ENCODE measurements around the gene FERMT3.

FERMT3 gene

DNA sequence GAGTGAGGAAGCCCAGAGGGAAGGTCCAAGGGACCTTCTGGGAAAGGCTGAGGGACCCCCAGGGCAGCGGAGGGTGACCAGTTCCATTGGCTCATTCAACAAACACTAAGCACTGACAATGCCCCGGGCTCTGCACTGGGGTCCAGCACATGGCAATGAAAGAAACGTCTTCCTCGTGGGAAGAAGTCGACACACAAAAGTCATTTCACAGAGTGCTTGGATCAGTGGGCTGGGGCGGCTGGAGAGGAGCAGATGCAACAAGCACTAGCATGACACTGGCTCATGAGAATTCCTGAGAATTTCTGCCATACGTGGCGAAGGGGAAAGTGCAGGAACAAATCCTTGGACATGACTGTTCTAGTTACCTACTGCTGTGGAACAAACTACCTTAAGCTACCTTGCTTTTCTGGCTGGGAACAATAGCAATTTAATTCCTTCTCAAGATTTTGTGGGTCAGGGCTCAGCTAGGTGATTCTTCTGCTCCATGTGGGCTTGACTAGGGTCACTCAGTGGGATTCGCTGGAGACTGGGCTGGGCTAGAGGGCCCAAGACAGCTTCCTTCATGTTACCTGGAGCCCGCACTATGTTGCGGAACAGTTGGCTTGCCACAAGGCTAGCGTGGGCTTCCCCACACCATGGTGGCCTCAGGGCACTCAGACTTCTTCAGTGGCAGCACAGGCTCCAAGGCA is 27.4 kb upstream of the FERMT3 start:
- in situ Hi-C loops (cut with HindIII; ENCODE audit: low sequenced_read_pairs): no loop called here
- TF ChIP-seq, protein P1, sequence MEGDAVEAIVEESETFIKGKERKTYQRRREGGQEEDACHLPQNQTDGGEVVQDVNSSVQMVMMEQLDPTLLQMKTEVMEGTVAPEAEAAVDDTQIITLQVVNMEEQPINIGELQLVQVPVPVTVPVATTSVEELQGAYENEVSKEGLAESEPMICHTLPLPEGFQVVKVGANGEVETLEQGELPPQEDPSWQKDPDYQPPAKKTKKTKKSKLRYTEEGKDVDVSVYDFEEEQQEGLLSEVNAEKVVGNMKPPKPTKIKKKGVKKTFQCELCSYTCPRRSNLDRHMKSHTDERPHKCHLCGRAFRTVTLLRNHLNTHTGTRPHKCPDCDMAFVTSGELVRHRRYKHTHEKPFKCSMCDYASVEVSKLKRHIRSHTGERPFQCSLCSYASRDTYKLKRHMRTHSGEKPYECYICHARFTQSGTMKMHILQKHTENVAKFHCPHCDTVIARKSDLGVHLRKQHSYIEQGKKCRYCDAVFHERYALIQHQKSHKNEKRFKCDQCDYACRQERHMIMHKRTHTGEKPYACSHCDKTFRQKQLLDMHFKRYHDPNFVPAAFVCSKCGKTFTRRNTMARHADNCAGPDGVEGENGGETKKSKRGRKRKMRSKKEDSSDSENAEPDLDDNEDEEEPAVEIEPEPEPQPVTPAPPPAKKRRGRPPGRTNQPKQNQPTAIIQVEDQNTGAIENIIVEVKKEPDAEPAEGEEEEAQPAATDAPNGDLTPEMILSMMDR (IDR thresholded peaks at IDR 0.05; ENCODE audit: low read depth, low read length, missing control alignments): no peak
- H3K4me3 ChIP-seq (ENCODE audit: low read depth, low read length): no peak overlapping the region
- no peak for DNase-seq (ENCODE audit: low read depth)

GRCh38 chr11:64180891-64181290 is 25.6 kb upstream of the FERMT3 start:
- in situ Hi-C loops (cut with HindIII; ENCODE audit: low sequenced_read_pairs): no loop called here
- no peak overlapping the region for H3K4me3 ChIP-seq (ENCODE audit: low read depth, low read length)
- no peak for DNase-seq (ENCODE audit: low read depth)
- TF ChIP-seq, protein P1 (IDR thresholded peaks at IDR 0.05; ENCODE audit: low read depth, low read length, missing control alignments): no peak

DNA sequence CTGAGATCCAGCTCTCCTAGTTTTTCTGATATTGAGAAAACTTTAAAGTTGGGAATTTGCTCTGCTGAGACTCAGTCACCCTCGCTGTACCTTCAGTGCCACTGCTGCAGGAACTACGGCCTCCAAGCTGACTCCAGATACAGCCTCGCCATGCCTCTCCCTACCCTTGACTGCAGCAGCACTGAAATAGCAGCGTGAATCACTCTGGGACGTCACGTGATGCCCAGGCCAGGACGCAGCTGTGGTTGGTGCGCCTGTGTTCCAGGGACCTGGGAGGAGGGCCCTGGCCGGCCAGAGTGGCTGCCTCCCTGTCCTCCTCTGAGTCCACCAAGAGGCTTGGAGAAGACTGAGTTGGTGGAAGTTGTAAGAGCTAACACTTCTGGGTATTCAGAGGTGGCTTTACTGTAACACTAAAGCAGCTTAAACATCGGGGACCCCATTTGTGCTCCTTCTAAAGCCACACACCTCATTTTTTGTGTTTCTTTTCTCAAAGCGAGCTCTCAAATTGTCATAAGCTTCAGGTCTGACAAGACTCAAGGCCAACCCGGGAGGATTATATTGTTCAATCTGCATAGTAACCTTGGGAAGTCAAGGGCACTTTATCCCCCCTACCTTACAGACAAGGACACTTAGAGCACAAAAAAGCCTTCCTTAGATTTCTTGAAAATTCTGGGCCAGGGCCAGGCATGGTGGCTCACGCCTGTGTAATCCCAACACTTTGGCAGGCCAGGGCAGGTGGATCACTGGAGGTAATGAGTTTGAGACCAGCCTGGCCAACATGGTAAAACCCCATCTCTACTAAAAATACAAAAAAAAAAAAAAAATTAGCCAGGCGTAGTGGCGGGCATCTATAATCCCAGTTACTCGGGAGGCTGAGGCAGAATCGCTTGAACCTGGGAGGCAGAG is 24.8 kb upstream of the FERMT3 start:
- DNase-seq (ENCODE audit: low read depth): peak; percentile 62
- peak overlapping the region; percentile 9 for H3K4me3 ChIP-seq (ENCODE audit: low read depth, low read length)
- in situ Hi-C loops (cut with HindIII; ENCODE audit: low sequenced_read_pairs): no loop called here
- TF ChIP-seq, protein P1 (IDR thresholded peaks at IDR 0.05; ENCODE audit: low read depth, low read length, missing control alignments): no peak

DNA sequence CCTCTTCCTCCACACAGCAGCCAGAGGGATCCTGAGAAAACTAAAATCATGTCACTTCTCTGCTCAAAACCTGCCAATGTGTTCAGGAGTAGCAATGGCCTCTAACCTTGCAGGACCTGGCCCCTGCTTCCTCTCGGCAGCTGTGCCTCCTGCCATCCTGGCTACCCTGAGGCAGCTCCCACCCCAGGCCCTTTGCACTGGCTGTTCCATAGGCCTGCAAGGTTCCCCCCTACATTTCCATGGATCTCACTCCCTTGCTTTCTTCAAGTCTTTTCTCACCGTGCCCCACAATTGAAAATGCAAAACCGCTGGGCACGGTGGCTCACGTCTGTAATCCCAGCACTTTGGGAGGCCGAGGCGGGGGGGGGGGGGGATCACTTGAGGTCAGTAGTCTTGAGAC is 22.6 kb upstream of the FERMT3 start:
- TF ChIP-seq, protein P1 (IDR thresholded peaks at IDR 0.05; ENCODE audit: low read depth, low read length, missing control alignments): no peak
- H3K4me3 ChIP-seq (ENCODE audit: low read depth, low read length): no peak overlapping the region
- in situ Hi-C loops (cut with HindIII; ENCODE audit: low sequenced_read_pairs): no loop called here
- DNase-seq (ENCODE audit: low read depth): no peak

DNA sequence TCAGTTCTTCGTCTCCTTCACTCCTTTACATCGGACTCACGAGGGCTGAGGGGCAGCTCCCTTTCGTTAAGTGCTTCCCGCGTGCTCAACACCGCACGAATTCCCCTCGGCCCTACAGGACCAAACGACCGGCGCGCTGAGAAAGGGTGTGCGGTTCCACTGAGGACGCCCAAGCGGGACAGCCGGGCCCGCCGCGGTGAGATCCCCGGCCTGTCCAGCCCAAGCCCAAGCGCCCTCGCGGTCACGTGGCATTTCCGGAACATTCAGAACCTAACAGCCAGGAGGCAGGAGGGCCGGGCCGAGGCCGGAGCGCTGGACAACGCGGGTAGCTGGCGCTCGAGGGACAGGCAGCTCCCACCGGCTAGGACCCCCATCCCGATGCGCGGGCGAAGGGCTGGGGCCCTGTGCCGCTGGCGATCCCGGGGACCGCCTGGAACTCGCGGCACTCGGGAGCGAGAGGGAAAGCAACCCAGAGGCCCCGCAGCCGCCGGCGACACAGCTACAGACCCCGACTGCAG is 21.3 kb upstream of the FERMT3 start:
- H3K4me3 ChIP-seq (ENCODE audit: low read depth, low read length): peak overlapping the region; percentile 49
- TF ChIP-seq, protein P1 (IDR thresholded peaks at IDR 0.05; ENCODE audit: low read depth, low read length, missing control alignments): peak; percentile 32
- in situ Hi-C loops (cut with HindIII; ENCODE audit: low sequenced_read_pairs): no loop called here
- peak; percentile 44 for DNase-seq (ENCODE audit: low read depth)

DNA sequence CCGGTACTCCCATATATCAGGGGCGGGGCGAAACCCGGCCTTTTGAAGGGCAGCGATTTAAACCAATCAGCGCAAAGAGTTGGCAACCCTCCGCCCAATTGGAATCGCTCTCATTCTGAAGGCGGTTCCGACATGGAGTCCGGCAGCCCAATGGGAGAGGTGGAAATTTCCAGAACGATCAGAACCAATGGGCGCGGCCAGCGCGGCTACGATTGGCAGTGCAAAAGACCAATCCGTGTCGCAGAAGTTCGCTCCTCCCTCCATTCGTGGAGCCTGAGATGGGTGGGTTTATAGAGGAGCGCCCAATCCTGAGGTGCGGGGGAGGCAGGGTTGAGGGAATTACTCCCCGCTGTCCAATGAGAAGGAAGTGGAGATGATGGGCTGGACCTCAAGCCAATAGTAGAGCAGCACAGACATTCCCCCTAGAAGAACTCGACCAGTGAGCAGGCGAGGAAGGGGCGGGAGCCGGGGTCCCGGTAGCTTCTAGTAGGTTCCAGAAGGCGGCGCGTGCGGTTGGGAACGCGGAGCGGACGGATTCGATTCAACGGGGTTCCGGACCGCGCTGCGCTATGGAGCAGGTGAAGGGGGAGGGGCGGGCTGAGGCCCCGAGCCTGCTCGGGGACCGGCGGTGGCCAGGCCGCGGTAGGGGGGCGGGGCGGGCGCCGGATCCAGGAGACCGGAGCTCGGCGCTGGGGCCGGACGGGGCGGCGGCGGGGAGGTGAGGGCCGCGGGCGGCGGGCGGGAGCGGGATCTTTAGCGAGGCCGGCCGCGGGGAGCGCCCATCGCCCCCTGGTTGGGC is 20.6 kb upstream of the FERMT3 start, which contains the start of gene STIP1:
TSS of gene STIP1 (plus strand) at position 479 of the 799 bp plus-strand sequence. CDS start at position 570, 91 bp downstream.
- TF ChIP-seq, protein P1 (IDR thresholded peaks at IDR 0.05; ENCODE audit: low read depth, low read length, missing control alignments): peak; percentile 47
- in situ Hi-C loops (cut with HindIII; ENCODE audit: low sequenced_read_pairs): no loop called here
- DNase-seq (ENCODE audit: low read depth): peak; percentile 100
- H3K4me3 ChIP-seq (ENCODE audit: low read depth, low read length): peak within 1 kb of the TSS; percentile 49
